Right cardiac atrium (tissue), 5 donors: ENCODE measurements around the gene SIAE. TPM values are rescaled to one million over a fixed set of nuclear protein-coding genes. Genes with fewer than 3 reads are reported as not detected.

Experiments
- ATAC-seq, 2 donors: fragments of 200-7000 bp; cut with Tn5 transposase; one replicate each; pipeline versions ENCODE4 v1.8.0 to v1.9.1; 2020; ENCODE audit warnings: moderate library complexity in 2 of 2, mild to moderate bottlenecking in 1 of 2
- DNase-seq, 3 donors: peaks; one replicate each; pipeline ENCODE4 v3.0.0-alpha.2; 2020
- H3K27ac ChIP-seq: one replicate; pipeline ENCODE4 v1.5.1; 2013; ENCODE audit warnings: mild to moderate bottlenecking, low read length, control low read depth, moderate library complexity
- H3K27me3 ChIP-seq: one replicate; pipeline ENCODE4 v1.6.1; 2013; ENCODE audit not compliant: control insufficient read depth, insufficient read depth
- H3K4me1 ChIP-seq: one replicate; pipeline ENCODE4 v1.6.1; 2013; ENCODE audit warnings: low read length; ENCODE audit not compliant: control insufficient read depth, insufficient read depth
- H3K4me3 ChIP-seq: one replicate; pipeline ENCODE4 v1.5.1; 2013; ENCODE audit warnings: low read length, control low read depth
- H3K9me3 ChIP-seq: one replicate; pipeline ENCODE4 v1.6.1; 2013; ENCODE audit warnings: low read length; ENCODE audit not compliant: control insufficient read depth
- WGBS: extraction: QIAGEN DNeasy Blood & Tissue Kit; methylation state at CpG from one replicate; pipeline ENCODE4 v1.1.7; 2013; 5-methylcytosine and 5-hydroxymethylcytosine counted together
- intact Hi-C, 4 donors: fragments of 100-400 bp; cut with DNase I; formaldehyde crosslinking; loops; one replicate each; pipeline versions ENCODE4 v1.11.0 to v1.14.0; 2022 to 2023
- polyA plus RNA-seq: library from polyadenylated mRNA; stranded (reverse); fragments of 200-250 nt; gene quantifications from one replicate; pipeline ENCODE4 v1.2.3, GENCODE V29; 2013
- total RNA-seq, 4 donors: library from RNA; stranded (reverse); fragmentation: NEBNext Ultra II Directional; extraction: Animal tissue kit (Norgen Biotek cat#: 25700); gene quantifications; one replicate each; pipeline ENCODE4 v1.2.1, GENCODE V29; 2021
- donor health status: healthy with polysubstance abuse.
- donor health status: DM: no; HTN: yes; CAD: no.
- donor health status: DM: no; HTN: no; CAD: no.
- donor health status: DM: no; HTN: yes; CAD: no; lungs with severe emphysema.
- donor health status: DM: yes; HTN: yes; CAD: no.

Gene SIAE
- total and polyA plus RNA-seq, 5 donors = 43.4 to 72.6 (median 47.6) TPM

GRCh38 chr11:124600621-124601320 is 72.8 kb downstream of the SIAE start:
- H3K27me3 ChIP-seq = no peaks in the 10 kb centered on the region
- DNase-seq (no peak), ATAC-seq (no peak)
- H3K9me3 ChIP-seq = no peaks in the 10 kb centered on the region
- H3K4me1 ChIP-seq = no peaks in the 10 kb centered on the region
- 55% methylated on average over 5 of the region's 5 CpGs for WGBS
- intact Hi-C loops = no loop called here
- H3K4me3 ChIP-seq = no peak overlapping the region
- no peak overlapping the region for H3K27ac ChIP-seq

- Histone ChIP-seq H3K4me3 (no peak overlapping the region), H3K9me3 (no peaks in the 10 kb centered on the region), H3K27ac (no peak overlapping the region), H3K27me3 (no peaks in the 10 kb centered on the region), H3K4me1 (no peaks in the 10 kb centered on the region)
- ATAC-seq (no peak), DNase-seq (no peak)
- intact Hi-C loops = no loop called here
Measured at GRCh38 chr11:124597626-124598025, 75.9 kb downstream of the SIAE start.

GRCh38 chr11:124595302-124595701 is 78.2 kb downstream of the SIAE start:
- Histone ChIP-seq H3K4me1 (no peaks in the 10 kb centered on the region), H3K9me3 (no peaks in the 10 kb centered on the region), H3K4me3 (no peak overlapping the region), H3K27me3 (no peaks in the 10 kb centered on the region), H3K27ac (no peak overlapping the region)
- DNase-seq = no peak
- 91% methylated on average over 3 of the region's 3 CpGs for WGBS
- ATAC-seq = no peak
- intact Hi-C loops = no loop called here

- 80% methylated on average over 6 of the region's 6 CpGs for WGBS
- no peak overlapping the region for H3K27ac ChIP-seq
- no peaks in the 10 kb centered on the region for H3K4me1 ChIP-seq
- DNase-seq = no peak
- no peak for ATAC-seq
- no peak overlapping the region for H3K4me3 ChIP-seq
- intact Hi-C loops = no loop called here
- no peaks in the 10 kb centered on the region for H3K27me3 ChIP-seq
- no peaks in the 10 kb centered on the region for H3K9me3 ChIP-seq
Measured at GRCh38 chr11:124592627-124593026, 80.9 kb downstream of the SIAE start.

- no peaks in the 10 kb centered on the region for H3K9me3 ChIP-seq
- H3K4me3 ChIP-seq = no peak overlapping the region
- intact Hi-C loops = no loop called here
- no peak for ATAC-seq
- no peak for DNase-seq
- no peak overlapping the region for H3K27ac ChIP-seq
- 78% methylated on average over 2 of the region's 2 CpGs for WGBS
- H3K27me3 ChIP-seq = no peaks in the 10 kb centered on the region
- H3K4me1 ChIP-seq = no peaks in the 10 kb centered on the region
Measured at GRCh38 chr11:124591430-124591829, 82.1 kb downstream of the SIAE start.

GRCh38 chr11:124586238-124586860 is 87.2 kb downstream of the SIAE start:
- no peaks in the 10 kb centered on the region for H3K27me3 ChIP-seq
- no peaks in the 10 kb centered on the region for H3K9me3 ChIP-seq
- ATAC-seq (peak in 1 of 2 donors; percentile 58), DNase-seq (peak; percentile 68 to 89 (median 72))
- no peak overlapping the region for H3K4me3 ChIP-seq
- no peak overlapping the region for H3K27ac ChIP-seq
- H3K4me1 ChIP-seq = no peaks in the 10 kb centered on the region
- intact Hi-C loops = loop anchor here in 2 of 4 donors (5.0 kb wide), 1 partner anchor 169 kb away; no protein-coding TSS in a partner anchor
- 37% methylated on average over 3 of the region's 3 CpGs for WGBS

- Histone ChIP-seq H3K4me1 (no peaks in the 10 kb centered on the region), H3K27ac (no peak overlapping the region), H3K27me3 (no peaks in the 10 kb centered on the region), H3K9me3 (no peaks in the 10 kb centered on the region), H3K4me3 (no peak overlapping the region)
- 71% methylated on average over 4 of the region's 4 CpGs for whole genome bisulfite sequencing
- intact Hi-C loops = loop anchor here in 3 of 4 donors (5.0 kb wide), 2 partner anchors 168 to 173 kb away; no protein-coding TSS in a partner anchor
- DNase-seq (no peak), ATAC-seq (no peak)
Measured at GRCh38 chr11:124584681-124585372, 88.7 kb downstream of the SIAE start.

- ATAC-seq (no peak), DNase-seq (no peak)
- 59% methylated on average over 8 of the region's 8 CpGs for WGBS
- intact Hi-C loops = loop anchor here in 1 of 4 donors (5.0 kb wide), 1 partner anchor 171 kb away; no protein-coding TSS in a partner anchor
- Histone ChIP-seq H3K4me1 (no peaks in the 10 kb centered on the region), H3K4me3 (no peak overlapping the region), H3K27me3 (no peaks in the 10 kb centered on the region), H3K9me3 (no peaks in the 10 kb centered on the region), H3K27ac (no peak overlapping the region)
Measured at GRCh38 chr11:124583781-124584180, 89.8 kb downstream of the SIAE start.

Other genes starting within 250 kb of the SIAE start
- not detected for gene OR8B4, start 248.9 kb downstream of the SIAE start, total RNA-seq
- gene OR8B4, start 248.9 kb downstream of the SIAE start, polyA plus RNA-seq = not detected
- gene OR8B8, start 228.0 kb downstream of the SIAE start, total RNA-seq = under 1 TPM in 2 of 4 donors, not detected in 2; 0.06 to 0.20 TPM
- not detected for gene OR8B8, start 228.0 kb downstream of the SIAE start, polyA plus RNA-seq
- not detected for gene OR8B12, start 130.1 kb downstream of the SIAE start, total RNA-seq
- not detected for gene OR8B12, start 130.1 kb downstream of the SIAE start, polyA plus RNA-seq
- not detected for gene OR8A1, start 103.7 kb downstream of the SIAE start, total RNA-seq
- gene OR8A1, start 103.7 kb downstream of the SIAE start, polyA plus RNA-seq = not detected
- not detected for gene PANX3, start 62.3 kb downstream of the SIAE start, total RNA-seq
- gene PANX3, start 62.3 kb downstream of the SIAE start, polyA plus RNA-seq = not detected
- gene TBRG1, start 50.9 kb downstream of the SIAE start, total RNA-seq = 10 to 100 TPM; 22.7 to 28.6 (median 26.5) TPM
- gene TBRG1, start 50.9 kb downstream of the SIAE start, polyA plus RNA-seq = 17.9 TPM
- 1 to 10 TPM; 2.3 to 4.0 (median 3.0) TPM for gene SPA17, start 165 bp upstream of the SIAE start, total RNA-seq
- gene SPA17, start 165 bp upstream of the SIAE start, polyA plus RNA-seq = 7.9 TPM
- 10 to 100 TPM in 2 of 4 donors, 1 to 10 TPM in 2; 5.3 to 11.1 (median 9.0) TPM for gene NRGN, start 66.2 kb upstream of the SIAE start, total RNA-seq
- gene NRGN, start 66.2 kb upstream of the SIAE start, polyA plus RNA-seq = 16.0 TPM
- 1 to 10 TPM in 3 of 4 donors, under 1 TPM in 1; 0.97 to 1.4 (median 1.0) TPM for gene VSIG2, start 78.5 kb upstream of the SIAE start, total RNA-seq
- gene VSIG2, start 78.5 kb upstream of the SIAE start, polyA plus RNA-seq = 0.43 TPM
- gene ESAM, start 88.6 kb upstream of the SIAE start, total RNA-seq = 10 to 100 TPM; 31.2 to 49.8 (median 41.9) TPM
- 51.8 TPM for gene ESAM, start 88.6 kb upstream of the SIAE start, polyA plus RNA-seq
- 1 to 10 TPM; 3.5 to 6.7 (median 5.3) TPM for gene MSANTD2, start 126.7 kb upstream of the SIAE start, total RNA-seq
- gene MSANTD2, start 126.7 kb upstream of the SIAE start, polyA plus RNA-seq = 3.8 TPM
- 10 to 100 TPM in 2 of 4 donors, 1 to 10 TPM in 2; 9.8 to 11.0 (median 10.2) TPM for gene ROBO3, start 191.7 kb upstream of the SIAE start, total RNA-seq
- 15.4 TPM for gene ROBO3, start 191.7 kb upstream of the SIAE start, polyA plus RNA-seq
- 10 to 100 TPM; 11.7 to 17.4 (median 15.0) TPM for gene ROBO4, start 224.1 kb upstream of the SIAE start, total RNA-seq
- 16.8 TPM for gene ROBO4, start 224.1 kb upstream of the SIAE start, polyA plus RNA-seq
- gene HEPN1, start 245.5 kb upstream of the SIAE start, total RNA-seq = not detected
- gene HEPN1, start 245.5 kb upstream of the SIAE start, polyA plus RNA-seq = not detected